ENCODE measurements around the gene TOR1A.

DNA sequence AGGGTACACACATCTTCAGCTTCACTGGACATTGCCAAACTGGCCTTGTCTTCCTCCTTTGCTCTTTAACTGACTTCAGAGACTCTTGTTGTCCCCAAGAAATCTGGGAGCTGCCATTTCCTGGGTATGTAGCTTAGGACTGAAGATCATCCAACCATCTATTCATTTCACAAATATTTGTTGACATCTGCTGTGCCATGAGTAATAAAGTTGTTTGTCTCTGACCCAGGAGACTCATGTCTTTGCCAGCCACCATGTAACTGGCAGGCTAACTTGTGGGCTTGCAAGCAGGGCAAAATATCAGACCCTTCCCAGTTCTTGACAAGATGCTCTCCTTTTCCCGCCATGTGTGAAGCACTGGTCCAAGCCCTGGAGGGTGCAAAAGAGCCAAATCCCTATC is 38.1 kb downstream of the TOR1A start:
- TF ChIP-seq, protein P1, sequence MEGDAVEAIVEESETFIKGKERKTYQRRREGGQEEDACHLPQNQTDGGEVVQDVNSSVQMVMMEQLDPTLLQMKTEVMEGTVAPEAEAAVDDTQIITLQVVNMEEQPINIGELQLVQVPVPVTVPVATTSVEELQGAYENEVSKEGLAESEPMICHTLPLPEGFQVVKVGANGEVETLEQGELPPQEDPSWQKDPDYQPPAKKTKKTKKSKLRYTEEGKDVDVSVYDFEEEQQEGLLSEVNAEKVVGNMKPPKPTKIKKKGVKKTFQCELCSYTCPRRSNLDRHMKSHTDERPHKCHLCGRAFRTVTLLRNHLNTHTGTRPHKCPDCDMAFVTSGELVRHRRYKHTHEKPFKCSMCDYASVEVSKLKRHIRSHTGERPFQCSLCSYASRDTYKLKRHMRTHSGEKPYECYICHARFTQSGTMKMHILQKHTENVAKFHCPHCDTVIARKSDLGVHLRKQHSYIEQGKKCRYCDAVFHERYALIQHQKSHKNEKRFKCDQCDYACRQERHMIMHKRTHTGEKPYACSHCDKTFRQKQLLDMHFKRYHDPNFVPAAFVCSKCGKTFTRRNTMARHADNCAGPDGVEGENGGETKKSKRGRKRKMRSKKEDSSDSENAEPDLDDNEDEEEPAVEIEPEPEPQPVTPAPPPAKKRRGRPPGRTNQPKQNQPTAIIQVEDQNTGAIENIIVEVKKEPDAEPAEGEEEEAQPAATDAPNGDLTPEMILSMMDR (IDR thresholded peaks at IDR 0.05) = no peak
- no peak for TF ChIP-seq POLR2A (IDR thresholded peaks at IDR 0.05)
